ENCODE results near the gene FMN1. TPM values are rescaled to one million over a fixed set of nuclear protein-coding genes. Genes with fewer than 3 reads are reported as not detected.

FMN1 gene
- total RNA-seq, 1 donor from 2014 or later: 0.07 TPM

Other genes with a start within 250 kb of the FMN1 start
- not detected in 2 replicates for gene RYR3, start 116.3 kb upstream of the FMN1 start, total RNA-seq